Measurements from ENCODE around the gene MMP28.

Gene MMP28

DNA sequence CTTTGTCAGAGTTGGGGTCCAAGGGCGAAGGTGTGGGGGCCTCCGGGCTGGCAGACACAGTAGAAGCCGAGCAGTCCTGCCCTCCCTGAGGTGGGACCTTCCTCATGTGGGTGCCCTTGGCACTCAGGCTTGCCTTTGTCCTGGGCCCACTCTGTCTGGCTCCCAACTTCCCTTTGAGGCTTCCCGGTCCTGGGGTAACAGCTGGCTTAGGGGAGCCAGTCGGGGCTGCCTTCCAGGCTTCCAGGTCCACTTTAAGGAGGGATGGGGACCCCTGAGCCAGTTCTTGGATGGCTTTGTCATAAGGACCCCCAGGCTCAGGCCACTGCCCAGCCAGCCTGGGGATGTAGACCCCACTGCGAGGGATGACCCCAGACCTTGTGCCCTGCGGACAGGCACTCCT is 50.2 kb downstream of the MMP28 start:
- TF ChIP-seq, protein P1, sequence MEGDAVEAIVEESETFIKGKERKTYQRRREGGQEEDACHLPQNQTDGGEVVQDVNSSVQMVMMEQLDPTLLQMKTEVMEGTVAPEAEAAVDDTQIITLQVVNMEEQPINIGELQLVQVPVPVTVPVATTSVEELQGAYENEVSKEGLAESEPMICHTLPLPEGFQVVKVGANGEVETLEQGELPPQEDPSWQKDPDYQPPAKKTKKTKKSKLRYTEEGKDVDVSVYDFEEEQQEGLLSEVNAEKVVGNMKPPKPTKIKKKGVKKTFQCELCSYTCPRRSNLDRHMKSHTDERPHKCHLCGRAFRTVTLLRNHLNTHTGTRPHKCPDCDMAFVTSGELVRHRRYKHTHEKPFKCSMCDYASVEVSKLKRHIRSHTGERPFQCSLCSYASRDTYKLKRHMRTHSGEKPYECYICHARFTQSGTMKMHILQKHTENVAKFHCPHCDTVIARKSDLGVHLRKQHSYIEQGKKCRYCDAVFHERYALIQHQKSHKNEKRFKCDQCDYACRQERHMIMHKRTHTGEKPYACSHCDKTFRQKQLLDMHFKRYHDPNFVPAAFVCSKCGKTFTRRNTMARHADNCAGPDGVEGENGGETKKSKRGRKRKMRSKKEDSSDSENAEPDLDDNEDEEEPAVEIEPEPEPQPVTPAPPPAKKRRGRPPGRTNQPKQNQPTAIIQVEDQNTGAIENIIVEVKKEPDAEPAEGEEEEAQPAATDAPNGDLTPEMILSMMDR (IDR thresholded peaks at IDR 0.05; ENCODE audit: low read depth, low read length), result no peak
- no peak overlapping the region for H3K27ac ChIP-seq
- no peak for DNase-seq
- no peaks in the 10 kb centered on the region for H3K36me3 ChIP-seq
- H3K27me3 ChIP-seq (ENCODE audit: insufficient read depth, low read depth, severe bottlenecking), result peaks cover 3% of the 10 kb centered on the region
- H3K4me3 ChIP-seq (ENCODE audit: low read depth, low read length), result no peak overlapping the region
- no peaks in the 10 kb centered on the region for H3K9me3 ChIP-seq (ENCODE audit: severe bottlenecking)

DNA sequence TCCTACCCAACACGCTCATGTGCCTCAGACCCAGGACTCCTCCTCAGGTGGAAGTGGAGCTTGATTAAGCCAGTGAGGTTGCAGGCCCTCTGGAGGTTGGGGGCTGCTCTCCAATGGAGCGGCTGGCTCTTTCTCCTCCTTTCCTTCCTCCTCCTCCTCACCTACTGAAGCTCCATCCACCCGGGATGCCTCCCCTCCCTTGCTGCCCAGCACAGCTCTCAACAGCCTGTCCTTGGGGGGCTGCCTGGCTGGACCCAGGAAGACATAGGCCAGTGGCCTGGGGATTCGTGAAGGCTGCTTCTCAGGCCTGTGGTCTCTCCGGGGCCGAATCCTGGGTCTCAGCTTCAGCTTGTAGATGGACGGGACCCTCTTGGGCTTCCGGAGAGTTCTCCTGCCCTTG is 50.6 kb downstream of the MMP28 start:
- Histone ChIP-seq H3K27ac (no peak overlapping the region), H3K9me3 (ENCODE audit: severe bottlenecking) (no peaks in the 10 kb centered on the region), H3K27me3 (ENCODE audit: insufficient read depth, low read depth, severe bottlenecking) (peaks cover 3% of the 10 kb centered on the region), H3K4me3 (ENCODE audit: low read depth, low read length) (no peak overlapping the region), H3K36me3 (no peaks in the 10 kb centered on the region)
- TF ChIP-seq, protein P1 (IDR thresholded peaks at IDR 0.05; ENCODE audit: low read depth, low read length), result no peak
- DNase-seq, result no peak

- H3K36me3 ChIP-seq, result no peaks in the 10 kb centered on the region
- H3K4me3 ChIP-seq (ENCODE audit: low read depth, low read length), result no peak overlapping the region
- DNase-seq, result no peak
- TF ChIP-seq, protein P1 (IDR thresholded peaks at IDR 0.05; ENCODE audit: low read depth, low read length), result no peak
- H3K27me3 ChIP-seq (ENCODE audit: insufficient read depth, low read depth, severe bottlenecking), result peaks cover 3% of the 10 kb centered on the region
- H3K9me3 ChIP-seq (ENCODE audit: severe bottlenecking), result no peaks in the 10 kb centered on the region
- no peak overlapping the region for H3K27ac ChIP-seq
These were observed 51.7 kb downstream of the MMP28 start for GRCh38 chr17:35743626-35744328.

DNA sequence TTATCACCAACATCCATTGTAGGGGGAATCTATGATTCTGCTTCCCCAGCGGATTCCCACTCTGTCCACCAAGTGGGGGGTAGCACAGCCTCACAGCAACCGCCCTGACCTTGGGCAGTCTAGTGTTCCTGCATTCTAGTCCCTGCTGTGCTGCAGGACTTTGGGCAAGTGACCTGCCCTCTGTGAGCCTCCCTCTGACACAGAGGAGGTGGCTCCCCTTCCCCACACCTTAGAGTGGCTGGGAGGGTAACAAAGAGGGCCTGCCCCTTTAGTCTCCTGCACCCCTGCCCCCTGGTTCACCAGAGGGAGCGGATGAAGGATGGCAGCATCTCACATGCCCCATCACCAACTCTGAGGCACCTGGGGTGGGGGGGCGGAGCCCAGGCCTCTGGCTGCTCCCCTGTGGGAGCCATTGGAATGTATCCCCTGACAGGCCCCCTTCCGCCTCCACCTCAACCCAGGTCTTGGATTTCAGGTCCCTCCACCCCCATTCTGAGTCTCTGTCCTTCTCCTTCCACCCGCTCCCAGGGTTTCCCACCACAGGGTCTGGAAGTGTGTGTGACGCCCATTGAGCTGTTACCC is 52.5 kb downstream of the MMP28 start:
- H3K27me3 ChIP-seq (ENCODE audit: insufficient read depth, low read depth, severe bottlenecking), result peaks cover 3% of the 10 kb centered on the region
- no peak overlapping the region for H3K4me3 ChIP-seq (ENCODE audit: low read depth, low read length)
- no peaks in the 10 kb centered on the region for H3K9me3 ChIP-seq (ENCODE audit: severe bottlenecking)
- TF ChIP-seq, protein P1 (IDR thresholded peaks at IDR 0.05; ENCODE audit: low read depth, low read length), result no peak
- H3K27ac ChIP-seq, result no peak overlapping the region
- no peaks in the 10 kb centered on the region for H3K36me3 ChIP-seq
- DNase-seq, result no peak

GRCh38 chr17:35742496-35742895 is 52.9 kb downstream of the MMP28 start:
- no peak for DNase-seq
- Histone ChIP-seq H3K9me3 (ENCODE audit: severe bottlenecking) (no peaks in the 10 kb centered on the region), H3K27ac (no peak overlapping the region), H3K27me3 (ENCODE audit: insufficient read depth, low read depth, severe bottlenecking) (peaks cover 3% of the 10 kb centered on the region), H3K36me3 (no peaks in the 10 kb centered on the region), H3K4me3 (ENCODE audit: low read depth, low read length) (no peak overlapping the region)
- TF ChIP-seq, protein P1 (IDR thresholded peaks at IDR 0.05; ENCODE audit: low read depth, low read length), result no peak
